Suprapubic skin (tissue), 4 donors: ENCODE results near the gene MRGPRG. TPM values are rescaled to one million over a fixed set of nuclear protein-coding genes. Genes with fewer than 3 reads are reported as not detected.
"Not testable (repeated sequence)": the region's sequence is repeated elsewhere in the genome, so short reads cannot be mapped to it uniquely, and the experiment has no call there.

Experiments
- DNase-seq, 2 donors: peaks; one replicate each; pipeline ENCODE4 v3.0.0-alpha.2; 2019; ENCODE audit warnings: low spot score in 2 of 2
- H3K27ac ChIP-seq: fragments of 200-600 bp; sonication (generic); one replicate; pipeline ENCODE4 v1.5.1; 2019
- H3K27me3 ChIP-seq: fragments of 200-600 bp; sonication (generic); one replicate; pipeline ENCODE4 v1.5.1; 2019
- H3K36me3 ChIP-seq: fragments of 200-600 bp; sonication (generic); one replicate; pipeline ENCODE4 v1.5.1; 2019
- H3K4me1 ChIP-seq: fragments of 200-600 bp; sonication (generic); one replicate; pipeline ENCODE4 v1.5.1; 2019
- H3K4me3 ChIP-seq: fragments of 200-600 bp; sonication (generic); one replicate; pipeline ENCODE4 v1.5.1; 2019; ENCODE audit warnings: mild to moderate bottlenecking
- H3K9me3 ChIP-seq: fragments of 200-600 bp; sonication (generic); one replicate; pipeline ENCODE4 v1.5.1; 2019
- EP300 ChIP-seq: sonication (generic); formaldehyde crosslinking; IDR thresholded peaks from one replicate; pipeline ENCODE4 v1.6.1; 2017; ENCODE audit warnings: antibody characterized with exemption
- POLR2A ChIP-seq, 2 donors: fragments of 450-650 bp; IDR thresholded peaks; one replicate each; pipeline ENCODE4 v1.6.1; 2017; ENCODE audit warnings: antibody characterized with exemption in 2 of 2, mild to moderate bottlenecking in 2 of 2, moderate library complexity in 2 of 2
- POLR2AphosphoS5 ChIP-seq, 3 donors: sonication (generic); formaldehyde crosslinking; IDR thresholded peaks; one replicate each; pipeline ENCODE4 v1.6.1; 2017; ENCODE audit warnings: antibody characterized with exemption in 3 of 3
- WGBS: methylation state at CpG from one replicate; pipeline ENCODE4 v1.1.5; 2018; 5-methylcytosine and 5-hydroxymethylcytosine counted together
- total RNA-seq, 4 donors: library from RNA; depleted of rRNA; stranded (reverse); fragments of >200 nt; gene quantifications; one replicate each; pipeline ENCODE4 v1.1.0, GENCODE V29; 2016
- TF ChIP-seq, protein P1 (sequence below), 2 donors: fragments of 200-600 bp in 1 of 2; fragments of 450-650 bp in 1 of 2; sonication (generic) in 1 of 2; IDR thresholded peaks; one replicate each; pipeline ENCODE4 v1.5.1; 2016 to 2019; ENCODE audit warnings: antibody characterized with exemption in 2 of 2, mild to moderate bottlenecking in 1 of 2, moderate library complexity in 1 of 2

Gene MRGPRG, protein sequence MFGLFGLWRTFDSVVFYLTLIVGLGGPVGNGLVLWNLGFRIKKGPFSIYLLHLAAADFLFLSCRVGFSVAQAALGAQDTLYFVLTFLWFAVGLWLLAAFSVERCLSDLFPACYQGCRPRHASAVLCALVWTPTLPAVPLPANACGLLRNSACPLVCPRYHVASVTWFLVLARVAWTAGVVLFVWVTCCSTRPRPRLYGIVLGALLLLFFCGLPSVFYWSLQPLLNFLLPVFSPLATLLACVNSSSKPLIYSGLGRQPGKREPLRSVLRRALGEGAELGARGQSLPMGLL
- total RNA-seq, result not detected

DNA sequence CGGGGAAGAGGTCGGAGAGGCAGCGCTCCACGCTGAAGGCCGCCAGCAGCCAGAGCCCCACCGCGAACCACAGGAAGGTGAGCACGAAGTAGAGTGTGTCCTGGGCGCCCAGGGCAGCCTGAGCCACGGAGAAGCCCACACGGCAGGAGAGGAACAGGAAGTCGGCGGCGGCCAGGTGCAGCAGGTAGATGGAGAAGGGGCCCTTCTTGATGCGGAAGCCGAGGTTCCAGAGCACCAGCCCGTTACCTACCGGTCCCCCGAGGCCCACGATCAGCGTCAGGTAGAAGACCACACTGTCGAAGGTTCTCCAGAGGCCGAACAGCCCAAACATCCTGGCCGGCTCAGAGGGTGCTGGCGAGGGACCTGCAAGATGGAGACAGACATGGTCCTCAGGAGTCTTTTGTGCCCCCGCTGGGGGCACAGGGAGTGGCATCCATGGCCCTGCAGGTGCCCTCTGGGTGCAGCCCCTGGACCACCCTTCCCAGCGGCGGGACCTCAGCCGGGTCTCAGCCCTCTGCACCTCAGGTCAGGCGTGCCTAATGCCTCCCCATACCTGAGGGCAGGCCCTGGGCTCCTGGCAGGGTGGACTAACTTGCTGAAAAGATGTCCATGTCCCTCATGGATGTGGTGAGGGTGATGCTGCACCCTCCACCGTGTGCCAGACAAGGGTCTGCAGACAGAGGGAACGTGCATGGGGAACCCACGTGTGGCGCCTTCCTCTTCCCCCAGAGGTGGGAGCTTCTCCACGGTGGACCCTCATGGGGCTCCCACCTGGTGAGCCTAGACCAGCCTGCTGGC lies at the start of gene MRGPRG:
MRGPRG (minus strand) TSS at position 331 of the 798 bp plus-strand sequence; CDS start at position 331, 0 bp downstream.
- Histone ChIP-seq H3K27ac (no peak within 1 kb of the TSS), H3K27me3 (peaks cover 69% of the 10 kb centered on the region), H3K4me1 (peaks cover 18% of the 10 kb centered on the region), H3K9me3 (no peaks in the 10 kb centered on the region), H3K36me3 (no peaks in the 10 kb centered on the region), H3K4me3 (no peak within 1 kb of the TSS)
- TF ChIP-seq, protein P1, sequence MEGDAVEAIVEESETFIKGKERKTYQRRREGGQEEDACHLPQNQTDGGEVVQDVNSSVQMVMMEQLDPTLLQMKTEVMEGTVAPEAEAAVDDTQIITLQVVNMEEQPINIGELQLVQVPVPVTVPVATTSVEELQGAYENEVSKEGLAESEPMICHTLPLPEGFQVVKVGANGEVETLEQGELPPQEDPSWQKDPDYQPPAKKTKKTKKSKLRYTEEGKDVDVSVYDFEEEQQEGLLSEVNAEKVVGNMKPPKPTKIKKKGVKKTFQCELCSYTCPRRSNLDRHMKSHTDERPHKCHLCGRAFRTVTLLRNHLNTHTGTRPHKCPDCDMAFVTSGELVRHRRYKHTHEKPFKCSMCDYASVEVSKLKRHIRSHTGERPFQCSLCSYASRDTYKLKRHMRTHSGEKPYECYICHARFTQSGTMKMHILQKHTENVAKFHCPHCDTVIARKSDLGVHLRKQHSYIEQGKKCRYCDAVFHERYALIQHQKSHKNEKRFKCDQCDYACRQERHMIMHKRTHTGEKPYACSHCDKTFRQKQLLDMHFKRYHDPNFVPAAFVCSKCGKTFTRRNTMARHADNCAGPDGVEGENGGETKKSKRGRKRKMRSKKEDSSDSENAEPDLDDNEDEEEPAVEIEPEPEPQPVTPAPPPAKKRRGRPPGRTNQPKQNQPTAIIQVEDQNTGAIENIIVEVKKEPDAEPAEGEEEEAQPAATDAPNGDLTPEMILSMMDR (IDR thresholded peaks at IDR 0.05), result no peak
- no peak for TF ChIP-seq POLR2AphosphoS5 (IDR thresholded peaks at IDR 0.05)
- TF ChIP-seq EP300, result no peak
- TF ChIP-seq POLR2A (IDR thresholded peaks at IDR 0.05), result no peak
- DNase-seq, result peak; percentile 50 to 74
- 88% methylated on average over 26 of the region's 35 CpGs for WGBS

GRCh38 chr11:3262548-3262947 lies 43.9 kb upstream of the MRGPRG start:
- DNase-seq, H3K4me3 ChIP-seq, H3K4me1 ChIP-seq, H3K36me3 ChIP-seq, H3K9me3 ChIP-seq, H3K27me3 ChIP-seq, H3K27ac ChIP-seq: not testable (repeated sequence)
- 47% methylated on average over 4 of the region's 7 CpGs for WGBS

DNA sequence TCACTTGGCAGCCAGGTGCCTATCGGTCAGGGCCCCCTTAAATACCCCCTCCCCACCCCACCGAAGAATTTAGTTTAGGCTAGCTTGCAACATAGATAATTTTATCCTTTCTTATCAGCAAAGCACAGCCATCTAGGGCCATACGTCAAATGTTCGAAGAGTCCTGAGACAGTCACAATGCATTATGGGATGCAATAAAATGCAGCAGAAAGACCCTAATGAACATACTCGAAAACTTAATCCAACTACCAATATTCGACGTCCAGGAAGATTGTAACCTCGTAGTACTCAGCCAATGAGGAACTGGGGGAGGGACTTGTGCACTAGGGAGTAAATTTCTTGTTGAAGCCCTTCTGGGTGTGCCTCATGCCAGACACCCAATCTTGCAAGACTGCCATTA lies 43.2 kb upstream of the MRGPRG start:
- WGBS, result 73% methylated on average over 7 of the region's 8 CpGs
- H3K27me3 ChIP-seq, H3K36me3 ChIP-seq, DNase-seq, H3K4me3 ChIP-seq, H3K9me3 ChIP-seq, H3K27ac ChIP-seq, H3K4me1 ChIP-seq: not testable (repeated sequence)

- not testable (repeated sequence) for DNase-seq, H3K36me3 ChIP-seq, H3K4me3 ChIP-seq, H3K27ac ChIP-seq, H3K27me3 ChIP-seq, H3K9me3 ChIP-seq, H3K4me1 ChIP-seq
- 100% methylated on average over 1 of the region's 1 CpG for WGBS
These were observed 38.9 kb upstream of the MRGPRG start for GRCh38 chr11:3257509-3257908.

DNA sequence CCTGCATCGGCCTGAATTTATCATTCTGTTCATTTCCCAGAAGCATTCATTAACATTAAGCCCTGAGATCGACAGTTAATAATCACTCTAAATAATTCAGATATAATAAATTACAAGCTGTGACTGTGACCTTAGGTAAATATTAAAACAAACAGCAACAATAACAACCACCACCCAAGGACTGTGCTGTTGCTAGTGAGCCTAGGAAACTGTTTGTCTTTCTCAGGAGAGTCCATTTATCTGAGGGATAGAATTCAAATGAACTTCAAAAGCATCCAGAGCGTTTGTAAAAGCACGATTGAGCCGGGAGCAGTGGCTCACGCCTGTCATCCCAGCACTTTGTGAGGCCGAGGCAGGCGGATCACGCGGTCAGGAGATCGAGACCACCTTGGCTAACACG lies 36.6 kb upstream of the MRGPRG start:
- not testable (repeated sequence) for H3K9me3 ChIP-seq, H3K4me3 ChIP-seq, H3K36me3 ChIP-seq, H3K27me3 ChIP-seq, H3K27ac ChIP-seq, H3K4me1 ChIP-seq, DNase-seq
- WGBS, result 100% methylated on average over 1 of the region's 12 CpGs

GRCh38 chr11:3254773-3255172 lies 36.2 kb upstream of the MRGPRG start:
- H3K4me3 ChIP-seq, H3K4me1 ChIP-seq, H3K9me3 ChIP-seq, H3K36me3 ChIP-seq, H3K27me3 ChIP-seq, H3K27ac ChIP-seq, DNase-seq: not testable (repeated sequence)
- WGBS, result no CpG with 5 or more reads among the region's 14 CpGs

- no peak for DNase-seq
- Histone ChIP-seq H3K4me1 (no peaks in the 10 kb centered on the region), H3K27me3 (peaks cover 3% of the 10 kb centered on the region), H3K36me3 (no peaks in the 10 kb centered on the region), H3K4me3 (no peak overlapping the region), H3K9me3 (no peaks in the 10 kb centered on the region), H3K27ac (no peak overlapping the region)
- TF ChIP-seq EP300, result no peak
- TF ChIP-seq POLR2A (IDR thresholded peaks at IDR 0.05), result no peak
- TF ChIP-seq POLR2AphosphoS5 (IDR thresholded peaks at IDR 0.05), result no peak
- TF ChIP-seq, protein P1 (IDR thresholded peaks at IDR 0.05), result no peak
These were observed 26.5 kb upstream of the MRGPRG start for GRCh38 chr11:3245071-3245470.

DNA sequence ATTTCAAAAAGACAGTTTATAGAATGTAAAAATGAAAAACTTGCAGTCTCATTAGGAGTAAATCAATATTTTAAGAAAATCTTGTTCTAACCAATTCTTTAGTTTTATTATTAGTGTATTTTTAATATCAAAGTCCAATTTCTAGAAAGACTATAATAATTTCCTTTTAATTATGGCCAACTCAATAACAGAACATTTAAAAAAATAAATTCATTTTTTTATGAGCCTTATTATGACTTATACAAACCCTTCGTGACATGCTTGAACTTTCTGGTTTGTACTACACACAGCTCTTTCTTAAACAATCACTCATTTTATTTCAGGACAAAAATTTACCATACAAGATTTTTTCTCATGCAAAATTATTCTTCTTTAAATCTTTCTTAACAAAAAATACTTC lies 25.3 kb upstream of the MRGPRG start:
- H3K36me3 ChIP-seq, result no peaks in the 10 kb centered on the region
- TF ChIP-seq POLR2A (IDR thresholded peaks at IDR 0.05) (no peak), EP300 (no peak), POLR2AphosphoS5 (IDR thresholded peaks at IDR 0.05) (no peak)
- TF ChIP-seq, protein P1 (IDR thresholded peaks at IDR 0.05), result no peak
- no peaks in the 10 kb centered on the region for H3K9me3 ChIP-seq
- H3K27me3 ChIP-seq, result peaks cover 8% of the 10 kb centered on the region
- 92% methylated on average over 1 of the region's 1 CpG for WGBS
- no peak for DNase-seq
- no peaks in the 10 kb centered on the region for H3K4me1 ChIP-seq
- no peak overlapping the region for H3K27ac ChIP-seq
- H3K4me3 ChIP-seq, result no peak overlapping the region
